Caki2 (cell line): ENCODE results near the gene PRKAR2B. TPM values are rescaled to one million over a fixed set of nuclear protein-coding genes. Genes with fewer than 3 reads are reported as not detected.

Experiments used
- total RNA-seq: library from RNA; depleted of rRNA; stranded (reverse); fragments of >200 nt; shearing (Covaris generic); gene quantifications from 2 replicates; pipeline ENCODE4 v1.2.3, GENCODE V29; 2014; ENCODE audit warnings: low replicate concordance; rRNA removed

The PRKAR2B gene
- total RNA-seq, 1 experiment from 2014 or later = 14.0 TPM

Other genes starting within 250 kb of the PRKAR2B start
- gene PIK3CG, start 179.4 kb upstream of the PRKAR2B start, total RNA-seq = not detected in 2 replicates
- gene HBP1, start 124.3 kb downstream of the PRKAR2B start, total RNA-seq = 44.4 and 47.3 TPM in 2 replicates